ENCODE data around the gene TMEM107.
A peak's percentile ranks its signal among the peaks of the same experiment; 100 is the strongest.

TMEM107 gene

GRCh38 chr17:8133941-8134340, 42.2 kb downstream of the TMEM107 start:
- TF ChIP-seq, protein P1, sequence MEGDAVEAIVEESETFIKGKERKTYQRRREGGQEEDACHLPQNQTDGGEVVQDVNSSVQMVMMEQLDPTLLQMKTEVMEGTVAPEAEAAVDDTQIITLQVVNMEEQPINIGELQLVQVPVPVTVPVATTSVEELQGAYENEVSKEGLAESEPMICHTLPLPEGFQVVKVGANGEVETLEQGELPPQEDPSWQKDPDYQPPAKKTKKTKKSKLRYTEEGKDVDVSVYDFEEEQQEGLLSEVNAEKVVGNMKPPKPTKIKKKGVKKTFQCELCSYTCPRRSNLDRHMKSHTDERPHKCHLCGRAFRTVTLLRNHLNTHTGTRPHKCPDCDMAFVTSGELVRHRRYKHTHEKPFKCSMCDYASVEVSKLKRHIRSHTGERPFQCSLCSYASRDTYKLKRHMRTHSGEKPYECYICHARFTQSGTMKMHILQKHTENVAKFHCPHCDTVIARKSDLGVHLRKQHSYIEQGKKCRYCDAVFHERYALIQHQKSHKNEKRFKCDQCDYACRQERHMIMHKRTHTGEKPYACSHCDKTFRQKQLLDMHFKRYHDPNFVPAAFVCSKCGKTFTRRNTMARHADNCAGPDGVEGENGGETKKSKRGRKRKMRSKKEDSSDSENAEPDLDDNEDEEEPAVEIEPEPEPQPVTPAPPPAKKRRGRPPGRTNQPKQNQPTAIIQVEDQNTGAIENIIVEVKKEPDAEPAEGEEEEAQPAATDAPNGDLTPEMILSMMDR (IDR thresholded peaks at IDR 0.05) = no peak
- no peak for TF ChIP-seq ZFX (IDR thresholded peaks at IDR 0.05; ENCODE audit: borderline replicate concordance)
- H3K27ac ChIP-seq = no peak overlapping the region

DNA sequence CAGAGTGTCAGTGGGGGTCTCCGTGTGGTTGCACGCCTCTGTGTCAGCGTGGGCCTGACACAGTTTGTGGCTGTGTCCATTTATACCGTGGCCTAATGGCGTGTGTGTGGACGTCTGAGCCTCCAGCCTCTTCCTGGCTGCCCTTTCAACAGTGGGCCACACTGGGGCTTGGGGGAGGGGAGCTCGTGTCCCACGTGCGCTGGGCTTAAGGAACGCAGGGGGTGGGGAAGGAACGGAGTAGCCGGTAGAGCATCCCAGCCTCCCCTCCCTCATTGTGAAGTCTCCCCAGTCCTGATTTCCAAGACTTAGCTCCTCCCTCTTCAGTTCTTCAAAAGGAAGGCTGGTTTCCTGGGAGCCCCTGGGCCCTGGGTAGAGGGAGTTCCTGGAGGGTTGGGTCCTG, 42.8 kb downstream of the TMEM107 start:
- no peak overlapping the region for H3K27ac ChIP-seq
- no peak for TF ChIP-seq ZFX (IDR thresholded peaks at IDR 0.05; ENCODE audit: borderline replicate concordance)
- TF ChIP-seq, protein P1 (IDR thresholded peaks at IDR 0.05) = no peak

DNA sequence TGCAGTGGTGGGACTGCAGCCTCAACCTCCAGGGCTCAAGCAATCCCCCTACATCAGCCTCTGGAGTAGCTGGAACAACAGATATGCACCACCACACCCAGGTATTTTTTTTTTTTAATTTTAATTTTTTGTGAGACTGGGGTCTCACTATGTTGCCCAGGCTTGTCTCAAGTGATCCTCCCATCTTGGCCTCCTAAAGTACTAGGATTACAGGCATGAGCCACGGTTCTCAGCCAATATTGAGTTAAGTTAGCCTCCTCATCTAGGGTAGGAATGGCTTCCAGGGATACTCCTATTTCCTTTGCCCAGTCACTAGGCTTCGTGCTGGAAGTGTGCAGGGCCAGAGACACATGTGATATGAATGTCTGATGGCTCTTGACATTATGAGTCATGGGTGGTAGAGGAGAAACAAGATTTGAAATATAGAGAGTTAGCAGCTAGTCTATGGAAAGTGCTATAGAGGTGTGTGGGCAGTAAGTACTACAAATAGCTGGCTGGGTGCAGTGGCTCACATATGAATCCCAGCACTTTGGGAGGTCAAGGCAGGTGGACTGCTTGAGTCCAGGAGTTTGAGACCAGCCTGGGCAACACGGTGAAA, 44.2 kb downstream of the TMEM107 start:
- TF ChIP-seq, protein P1 (IDR thresholded peaks at IDR 0.05) = no peak
- TF ChIP-seq ZFX (IDR thresholded peaks at IDR 0.05; ENCODE audit: borderline replicate concordance) = no peak
- no peak overlapping the region for H3K27ac ChIP-seq

GRCh38 chr17:8128125-8128784, 47.9 kb downstream of the TMEM107 start:
- no peak for TF ChIP-seq ZFX (IDR thresholded peaks at IDR 0.05; ENCODE audit: borderline replicate concordance)

DNA sequence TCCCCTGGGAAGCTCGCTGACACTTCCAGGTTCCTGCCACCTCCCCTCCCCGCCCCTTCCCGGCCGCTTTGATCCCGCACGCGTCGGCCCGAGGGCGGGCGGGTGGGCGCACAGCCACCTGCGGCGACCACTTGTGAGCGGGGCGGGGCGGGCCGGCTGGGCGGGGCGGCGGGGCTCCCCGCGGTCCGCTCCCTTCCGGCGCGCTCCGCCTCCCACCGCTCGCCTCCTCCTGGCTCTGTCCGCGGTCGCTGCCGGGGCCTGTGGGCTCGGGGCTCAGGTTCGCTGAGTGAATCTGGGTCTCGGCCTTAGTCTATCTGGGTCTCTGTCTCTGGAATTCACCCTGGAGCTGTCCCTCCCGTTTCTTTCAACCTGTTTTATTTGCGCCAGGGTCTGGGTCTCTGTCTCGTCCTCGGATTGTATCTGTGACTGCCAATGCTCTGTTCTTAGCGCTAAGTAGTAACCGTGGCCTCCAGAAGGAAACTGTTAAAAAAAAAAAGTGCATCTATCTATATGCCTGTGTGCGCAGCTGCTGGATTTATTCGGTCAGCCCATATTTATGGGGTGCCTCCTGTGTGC, 49.6 kb downstream of the TMEM107 start:
- no peak for TF ChIP-seq ZFX (IDR thresholded peaks at IDR 0.05; ENCODE audit: borderline replicate concordance)
- TF ChIP-seq, protein P1 (IDR thresholded peaks at IDR 0.05) = no peak
- peak overlapping the region; percentile 91 for H3K27ac ChIP-seq

More at GRCh38 chr17:8128125-8128784, 47.9 kb downstream of the TMEM107 start:
- H3K27ac ChIP-seq = peak overlapping the region; percentile 91; the same call in 1 of the 2 replicates

- TF ChIP-seq, protein P1 (IDR thresholded peaks at IDR 0.05) = no peak
- TF ChIP-seq ZFX (IDR thresholded peaks at IDR 0.05; ENCODE audit: borderline replicate concordance) = no peak
- peak overlapping the region; percentile 91 for H3K27ac ChIP-seq
Observed at GRCh38 chr17:8125947-8126490, 50.2 kb downstream of the TMEM107 start.

DNA sequence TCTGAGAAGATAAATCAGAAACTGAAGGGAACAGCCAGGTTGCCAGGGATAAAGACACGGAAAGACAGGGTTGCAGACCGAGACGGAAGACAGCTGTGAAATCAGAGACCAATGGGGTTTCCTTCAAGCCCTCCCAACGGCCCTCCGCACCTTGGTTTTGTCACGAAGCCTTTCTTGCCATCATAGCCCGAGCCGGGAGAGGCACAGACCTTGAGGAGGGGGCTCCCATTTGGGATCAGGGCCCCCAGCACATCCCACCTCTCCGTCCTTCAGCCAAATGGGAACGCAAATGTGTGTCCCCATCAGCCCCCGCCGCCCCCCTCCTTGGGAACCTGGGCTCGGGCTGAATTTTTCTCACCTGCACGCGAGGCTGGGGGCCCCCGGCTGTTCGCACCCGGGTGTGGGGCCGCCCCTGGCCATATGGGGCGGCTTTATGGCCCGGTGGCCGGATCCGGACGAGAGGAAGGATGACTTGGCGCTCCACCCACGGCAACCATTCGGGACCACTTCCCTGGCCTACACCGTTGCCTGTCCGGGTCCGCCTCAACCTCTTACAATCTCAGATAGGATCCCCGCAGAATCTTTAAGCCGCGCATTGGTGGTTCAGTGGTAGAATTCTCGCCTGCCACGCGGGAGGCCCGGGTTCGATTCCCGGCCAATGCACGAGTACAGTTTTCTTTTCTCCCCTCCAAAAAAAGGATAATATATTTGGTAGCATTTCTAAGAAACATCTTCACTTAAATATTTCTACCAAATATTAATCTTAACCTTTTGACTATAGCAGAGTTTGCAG, 50.8 kb downstream of the TMEM107 start:
- peak overlapping the region; percentile 91 for H3K27ac ChIP-seq
- TF ChIP-seq, protein P1 (IDR thresholded peaks at IDR 0.05) = no peak
- no peak for TF ChIP-seq ZFX (IDR thresholded peaks at IDR 0.05; ENCODE audit: borderline replicate concordance)

Data from 22Rv1 (cell line).